OCI-M2 (cell line): ENCODE measurements around the gene GPR25.

Experiments used
- DNase-seq: peaks from one replicate; lab custom pipeline; 2025; ENCODE audit not compliant: unreplicated experiment; lab: John Stamatoyannopoulos, UW

Gene GPR25

GRCh38 chr1:200893411-200893901 is 20.7 kb downstream of the GPR25 start:
- DNase-seq = no peak

DNA sequence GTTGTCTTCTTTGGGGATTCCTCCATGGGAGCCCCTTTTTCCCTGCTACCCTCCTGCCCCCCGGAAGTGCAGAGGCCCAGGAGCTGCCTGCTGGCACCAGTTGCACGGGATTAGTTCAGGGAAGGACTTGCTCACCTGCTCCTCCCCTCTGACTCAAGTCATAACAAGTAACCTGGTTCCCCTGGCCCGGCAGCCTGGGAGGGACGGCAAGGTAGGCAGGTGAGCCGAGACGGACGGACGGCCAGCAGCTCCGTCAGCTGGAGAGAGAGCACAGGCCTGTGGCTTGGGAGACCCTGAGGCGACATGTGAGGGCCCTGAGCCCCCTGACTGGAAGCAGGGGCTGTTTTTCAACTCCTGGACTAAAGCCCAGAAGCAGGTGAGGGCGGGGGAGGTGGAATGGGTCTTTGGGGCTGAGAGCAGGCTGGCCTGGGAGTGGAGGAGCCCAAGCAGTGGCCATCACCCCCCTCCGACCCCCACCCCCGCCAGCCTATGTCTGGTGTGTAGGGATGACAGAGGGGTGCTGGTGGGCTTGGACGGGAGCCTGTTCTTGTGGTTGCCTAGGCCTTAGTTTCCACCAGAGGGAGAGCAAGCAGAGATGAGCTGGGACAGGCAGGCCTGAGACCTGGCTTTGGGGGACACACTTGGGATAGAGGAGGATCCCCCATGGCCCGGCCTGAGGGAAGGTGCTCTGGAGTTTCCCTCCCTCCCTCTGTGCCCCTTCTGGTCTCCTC is 22.1 kb downstream of the GPR25 start, which contains the start of gene INAVA:
Gene INAVA, plus strand, starts transcription at position 189 of the 731 bp plus-strand sequence. CDS start 3,501 bp downstream, outside the sequence.
- no peak for DNase-seq

- no peak for DNase-seq
Measured at GRCh38 chr1:200895443-200895789, 22.6 kb downstream of the GPR25 start.

GRCh38 chr1:200895801-200896530 is 23.2 kb downstream of the GPR25 start:
- no peak for DNase-seq

DNA sequence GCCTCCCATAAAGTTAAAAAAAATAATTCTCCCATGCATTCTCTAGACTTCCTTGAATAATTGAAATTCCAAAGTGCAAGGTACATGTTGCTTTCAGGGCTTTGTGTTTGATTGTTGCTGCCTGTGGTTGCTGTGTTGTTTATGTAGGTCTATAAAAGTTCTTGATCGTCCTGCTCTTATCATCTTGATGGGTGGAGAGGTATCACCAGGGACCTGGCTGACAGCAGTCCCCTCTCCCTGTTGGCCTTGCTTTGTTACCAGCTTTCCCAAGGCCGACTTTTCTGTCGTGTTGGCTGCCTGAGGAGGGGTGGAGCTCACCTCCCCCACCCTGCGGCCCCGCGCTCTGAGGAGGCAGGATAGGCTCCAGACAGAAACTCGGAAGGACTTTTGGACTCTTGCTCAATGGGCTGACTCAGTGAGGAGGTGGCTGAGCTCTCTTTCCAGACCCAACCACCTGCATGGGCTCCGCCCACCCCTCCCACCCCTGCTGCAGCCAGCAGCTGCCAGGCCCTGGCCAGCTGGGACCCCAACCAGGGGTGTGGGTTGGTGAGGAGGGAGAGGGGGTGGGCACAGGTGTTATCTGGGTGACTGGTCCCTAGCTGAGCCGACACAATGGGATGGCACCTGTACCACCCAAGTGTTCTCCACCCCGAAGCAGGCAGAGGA is 23.9 kb downstream of the GPR25 start:
- DNase-seq = no peak

DNA sequence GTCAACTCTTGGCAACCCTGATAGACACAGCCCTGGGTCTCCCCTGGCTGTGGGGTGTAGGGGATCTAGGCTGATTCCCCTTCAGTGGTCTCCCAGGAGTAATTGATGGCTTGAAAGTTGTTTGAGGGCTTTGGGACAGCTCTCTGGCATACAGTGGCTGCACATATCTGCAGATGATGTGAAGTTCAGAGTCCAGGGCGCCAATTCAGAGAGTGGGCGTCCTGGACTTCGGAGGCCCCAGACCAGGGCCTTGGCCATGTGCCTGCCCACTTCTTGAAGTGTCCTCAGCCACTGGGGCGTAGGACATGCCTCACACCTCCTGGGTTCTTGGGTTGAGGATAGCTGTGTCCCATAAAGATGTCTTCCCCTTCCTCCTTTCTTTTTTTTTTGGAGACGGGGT is 24.5 kb downstream of the GPR25 start:
- no peak for DNase-seq

DNA sequence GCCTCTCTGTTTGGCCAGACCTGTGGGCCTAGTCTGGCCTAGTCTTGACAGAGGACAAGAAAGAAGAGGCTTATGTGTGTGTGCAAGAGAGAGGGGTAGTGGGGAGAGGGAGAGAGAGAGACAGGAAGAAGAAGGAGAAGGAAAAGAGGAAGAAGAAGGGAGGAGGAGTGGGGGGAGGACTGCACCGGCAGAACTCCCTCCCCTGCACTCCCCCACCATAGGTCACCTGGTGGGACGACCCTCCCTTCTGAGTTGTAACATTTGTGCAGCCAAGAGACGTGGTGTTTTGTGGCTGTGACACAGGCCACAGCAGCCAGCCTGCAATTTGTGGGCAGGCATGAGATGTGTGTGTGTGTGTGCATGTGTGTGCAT is 26.2 kb downstream of the GPR25 start:
- DNase-seq = no peak

DNA sequence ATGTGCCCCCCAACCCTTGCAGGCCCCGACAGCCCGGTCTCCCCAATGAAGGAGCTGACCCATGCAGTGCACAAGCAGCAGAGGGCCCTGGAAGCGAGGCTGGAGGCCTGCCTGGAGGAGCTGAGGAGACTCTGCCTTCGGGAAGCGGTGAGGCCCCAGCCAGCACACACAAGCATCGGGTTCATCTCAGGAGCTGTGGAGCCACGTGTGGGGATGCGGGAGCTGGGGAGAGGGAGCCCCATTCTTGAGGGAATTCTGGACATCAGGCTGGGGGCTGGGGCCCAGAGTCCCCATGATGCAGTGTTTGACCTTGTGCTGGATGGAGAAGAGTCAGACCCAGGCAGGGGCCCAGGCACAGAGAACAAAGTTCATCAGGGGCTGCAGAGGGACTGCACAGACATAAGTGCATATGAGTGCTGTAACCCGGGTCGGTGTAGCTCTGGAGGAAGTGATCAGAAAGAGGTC is 26.7 kb downstream of the GPR25 start:
- no peak for DNase-seq

- DNase-seq = no peak
Measured at GRCh38 chr1:200899954-200900867, 27.4 kb downstream of the GPR25 start.

DNA sequence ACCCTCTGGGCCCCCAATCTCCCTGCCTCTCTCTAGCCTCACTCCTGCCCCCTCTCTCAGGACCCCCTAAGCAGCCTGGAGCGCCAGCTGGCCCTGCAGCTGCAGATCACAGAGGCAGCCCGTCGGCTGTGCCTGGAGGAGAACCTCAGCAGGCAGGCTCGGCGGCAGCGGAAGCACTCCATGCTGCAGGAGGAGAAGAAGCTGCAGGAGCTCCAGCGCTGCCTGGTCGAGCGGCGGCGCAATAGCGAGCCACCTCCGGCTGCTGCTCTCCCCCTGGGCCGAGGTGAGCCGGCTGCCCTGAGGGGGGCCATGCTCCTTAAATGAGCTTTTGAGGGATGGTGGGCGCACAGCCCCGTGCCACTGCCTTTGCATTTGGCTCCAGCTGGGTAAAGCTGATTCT is 28.1 kb downstream of the GPR25 start:
- DNase-seq = no peak

GRCh38 chr1:200901350-200901749 is 28.6 kb downstream of the GPR25 start:
- DNase-seq = no peak

DNA sequence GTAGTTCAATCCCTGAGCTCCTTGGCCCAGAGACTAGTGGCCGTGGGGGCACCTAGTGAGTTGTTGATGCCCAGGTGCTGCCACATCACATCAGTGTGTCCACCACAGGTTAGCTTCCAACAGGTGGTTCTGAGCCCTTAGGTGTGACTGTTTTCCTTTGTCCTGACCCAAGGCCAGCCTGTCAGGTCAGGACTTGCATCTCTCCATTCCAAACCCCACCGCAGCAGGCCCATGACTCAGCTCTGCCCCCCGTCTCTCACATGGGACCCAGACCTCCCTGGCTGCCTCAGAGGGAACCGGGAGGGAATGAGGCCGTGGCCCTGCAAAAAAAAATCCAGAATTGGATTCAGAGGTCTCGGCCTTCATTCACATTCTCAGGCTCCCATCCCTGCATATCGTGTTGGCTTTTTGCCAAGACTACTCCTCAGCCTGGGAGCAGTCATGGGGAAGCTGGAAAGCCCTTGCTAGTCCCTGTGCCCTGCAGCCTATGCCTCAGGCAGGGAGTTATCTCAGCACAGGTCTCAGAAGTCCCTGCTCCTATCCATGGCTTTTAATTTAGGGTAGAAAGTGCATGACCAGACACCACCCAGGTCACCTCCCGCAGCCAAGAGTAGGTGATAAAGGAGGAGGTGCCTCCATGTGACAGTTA is 29.1 kb downstream of the GPR25 start:
- DNase-seq = no peak

DNA sequence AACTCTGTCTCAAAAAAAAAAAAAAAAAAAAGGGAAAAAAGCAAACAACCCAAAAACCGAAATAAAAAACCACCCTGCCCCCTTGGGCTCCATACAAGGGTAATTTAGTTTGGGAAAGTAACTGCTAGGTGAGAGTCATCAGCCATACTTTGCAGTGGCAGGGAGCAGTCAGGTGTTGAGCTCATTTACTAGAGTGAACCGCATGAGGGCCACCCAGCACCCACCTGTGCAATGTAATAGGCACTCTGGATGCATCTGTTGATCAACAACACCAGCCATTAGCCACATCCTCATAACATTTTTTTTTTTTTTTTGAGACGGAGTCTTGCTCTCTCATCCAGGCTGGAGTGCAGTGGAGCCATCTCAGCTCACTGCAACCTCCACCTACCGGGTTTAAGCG is 31.0 kb downstream of the GPR25 start:
- no peak for DNase-seq

DNA sequence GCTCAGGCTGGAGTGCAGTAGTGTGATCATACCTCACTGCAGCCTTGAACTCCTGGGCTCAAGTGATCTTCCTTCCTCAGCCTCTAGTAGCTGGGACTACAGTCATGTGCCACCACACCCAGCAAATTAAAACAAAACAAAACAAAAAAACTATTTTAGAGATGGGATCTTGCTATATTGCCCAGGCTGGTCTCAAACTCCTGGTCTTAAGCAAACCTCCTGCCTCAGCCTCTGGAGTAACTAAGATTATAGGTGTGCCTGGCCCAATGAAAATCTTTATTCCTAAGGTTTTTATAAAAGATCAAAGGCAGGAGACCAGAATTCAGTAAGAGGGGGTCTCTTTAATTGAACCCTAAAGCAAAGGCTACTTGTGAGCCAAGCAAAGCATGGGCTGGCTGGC is 32.0 kb downstream of the GPR25 start:
- no peak for DNase-seq

DNA sequence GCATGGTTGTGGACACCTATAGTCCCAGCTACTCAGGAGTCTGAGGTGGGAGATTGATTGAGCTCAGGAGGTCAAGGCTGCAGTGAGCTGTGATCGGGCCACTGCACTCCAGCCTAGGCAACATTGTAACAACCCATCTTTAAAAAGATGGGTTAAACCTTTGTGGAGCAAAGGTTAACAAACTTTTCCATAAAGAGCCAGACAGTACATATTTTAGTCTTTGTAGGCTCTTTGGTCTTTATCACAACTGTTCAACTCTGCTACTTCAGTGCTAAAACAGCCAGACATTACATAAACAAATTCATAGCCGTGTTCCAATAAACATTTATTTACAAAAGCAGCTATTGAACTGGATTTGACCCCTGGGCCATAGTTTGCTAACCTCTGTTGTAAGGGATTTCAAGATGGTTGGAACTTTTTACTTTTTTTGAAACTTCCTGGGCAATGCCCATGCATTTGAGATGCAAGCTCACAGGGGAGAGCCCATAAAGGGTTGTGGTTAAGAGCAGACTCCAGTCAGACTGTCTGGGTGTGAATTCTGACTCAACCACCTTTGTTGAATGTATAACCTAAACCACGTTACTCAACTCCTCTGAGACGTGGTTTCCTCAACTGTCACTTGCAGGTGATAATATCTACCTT is 32.8 kb downstream of the GPR25 start:
- no peak for DNase-seq

DNA sequence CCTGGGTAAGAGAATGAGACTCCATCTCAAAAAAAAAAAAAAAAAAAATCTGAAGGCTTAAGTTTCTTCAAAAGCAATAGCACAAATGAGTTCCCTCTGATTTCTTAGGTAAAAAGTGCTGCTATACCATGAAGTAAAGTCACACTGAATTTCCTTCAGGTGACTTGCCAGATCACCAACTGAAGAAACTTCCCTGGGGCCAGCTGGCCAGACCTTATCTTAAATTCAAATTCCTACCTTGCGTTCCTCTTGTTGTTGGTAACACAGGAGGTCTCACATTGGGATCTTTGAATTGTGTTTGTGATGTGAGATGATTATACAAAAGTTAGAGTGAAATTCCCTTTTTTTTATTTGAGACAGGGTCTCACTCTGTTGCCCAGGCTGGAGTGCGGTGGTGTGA is 33.7 kb downstream of the GPR25 start:
- no peak for DNase-seq

DNA sequence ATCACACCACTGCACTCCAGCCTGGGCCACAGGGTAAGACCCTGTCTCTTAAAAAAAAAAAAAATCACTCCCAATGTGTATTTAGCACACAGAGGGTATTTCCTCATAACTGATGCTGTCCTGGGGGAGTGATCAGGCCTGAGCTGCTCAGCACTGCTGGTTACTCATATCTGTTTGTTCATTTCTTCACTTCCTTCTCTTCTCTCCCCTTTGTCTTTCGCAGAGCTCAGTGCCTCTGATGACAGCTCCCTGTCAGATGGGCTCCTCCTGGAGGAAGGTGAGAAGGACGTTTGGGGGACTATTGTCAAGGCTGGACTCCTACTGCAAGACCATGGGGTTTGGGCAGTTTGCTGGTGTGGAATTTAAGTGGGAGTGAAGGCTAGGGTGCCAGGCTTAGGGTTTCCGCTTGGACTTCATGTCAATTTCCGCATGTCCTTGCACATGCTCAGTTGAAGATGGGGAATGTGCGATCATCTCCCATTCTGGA is 34.9 kb downstream of the GPR25 start:
- no peak for DNase-seq

- DNase-seq = no peak
Measured at GRCh38 chr1:200908191-200908868, 35.5 kb downstream of the GPR25 start.

- DNase-seq = no peak
Measured at GRCh38 chr1:200909071-200909470, 36.3 kb downstream of the GPR25 start.
